Uterus (tissue), 4 donors: ENCODE measurements around the gene ANO6. TPM values are rescaled to one million over a fixed set of nuclear protein-coding genes. Genes with fewer than 3 reads are reported as not detected.
A peak's percentile ranks its signal among the peaks of the same experiment; 100 is the strongest.

Experiments
- DNase-seq, 2 donors: peaks; one replicate each; pipeline ENCODE4 v3.0.0-alpha.2; 2019 to 2020
- H3K27ac ChIP-seq, 2 donors: fragments of 200-600 bp; sonication (generic); 1 replicate in 1 of 2; 2 replicates in 1 of 2; pipeline ENCODE4 v1.5.1; 2016 to 2018
- H3K27me3 ChIP-seq, 2 donors: fragments of 200-600 bp; sonication (generic); one replicate each; pipeline ENCODE4 v1.5.1; 2018 to 2019; ENCODE audit warnings: control low read depth in 1 of 2
- H3K36me3 ChIP-seq, 2 donors: fragments of 200-600 bp; sonication (generic); one replicate each; pipeline ENCODE4 v1.5.1; 2019; ENCODE audit warnings: control low read depth in 1 of 2
- H3K4me1 ChIP-seq, 2 donors: fragments of 200-600 bp; sonication (generic); one replicate each; pipeline ENCODE4 v1.5.1; 2018 to 2019; ENCODE audit warnings: control low read depth in 1 of 2
- H3K4me3 ChIP-seq, 2 donors: fragments of 200-600 bp; sonication (generic); 1 replicate in 1 of 2; 2 replicates in 1 of 2; pipeline ENCODE4 v1.5.1; 2018 to 2019; ENCODE audit warnings: mild to moderate bottlenecking in 1 of 2
- H3K9me3 ChIP-seq, 2 donors: fragments of 200-600 bp; sonication (generic); one replicate each; pipeline ENCODE4 v1.5.1; 2019; ENCODE audit warnings: control low read depth in 1 of 2
- CTCF ChIP-seq, 4 experiments: fragments of 200-600 bp in 2 of 4; fragments of 450-650 bp in 2 of 4; sonication (generic) in 2 of 4; IDR thresholded peaks; one replicate each; pipeline ENCODE4 v1.5.1; 2016 to 2019; ENCODE audit warnings: antibody characterized with exemption in 4 of 4, mild to moderate bottlenecking in 2 of 4, moderate library complexity in 1 of 4
- POLR2A ChIP-seq, 2 donors: fragments of 450-650 bp; IDR thresholded peaks; one replicate each; pipeline ENCODE4 v1.6.1; 2016; ENCODE audit warnings: antibody characterized with exemption in 2 of 2, mild to moderate bottlenecking in 1 of 2, moderate library complexity in 1 of 2
- intact Hi-C: fragments of 100-400 bp; cut with DNase I; formaldehyde crosslinking; loops from one replicate; pipeline ENCODE4 v1.15.1; 2023; ENCODE audit warnings: low total_unique reads
- total RNA-seq, 4 donors: library from RNA; depleted of rRNA in 3 of 4; stranded (reverse); fragments of >200 nt in 3 of 4; gene quantifications; one replicate each; pipeline versions ENCODE4 v1.1.0 to v1.2.4, GENCODE V29; 2014 to 2023
- donor health status: DM: yes; HTN: yes; CAD: no.

The ANO6 gene
- total RNA-seq, 4 donors from 2014 or later: 53.8 to 125 (median 75.9) TPM

- intact Hi-C loops: no loop called here
- no peak for TF ChIP-seq CTCF (IDR thresholded peaks at IDR 0.05)
- no peak for TF ChIP-seq POLR2A (IDR thresholded peaks at IDR 0.05)
- Histone ChIP-seq H3K4me3 (no peak overlapping the region), H3K4me1 (peaks cover 0 to 4% of the 10 kb centered on the region in 2 donors), H3K27ac (no peak overlapping the region), H3K9me3 (no peaks in the 10 kb centered on the region), H3K36me3 (no peaks in the 10 kb centered on the region), H3K27me3 (no peaks in the 10 kb centered on the region)
- no peak for DNase-seq
These were observed 185.1 kb downstream of the ANO6 start for GRCh38 chr12:45400991-45401390.

- no peaks in the 10 kb centered on the region for H3K27me3 ChIP-seq
- H3K36me3 ChIP-seq: no peaks in the 10 kb centered on the region
- no peaks in the 10 kb centered on the region for H3K9me3 ChIP-seq
- H3K27ac ChIP-seq: peak overlapping the region in 1 of 2 donors; percentile 38
- DNase-seq: no peak
- H3K4me3 ChIP-seq: no peak overlapping the region
- peaks cover 0 to 4% of the 10 kb centered on the region in 2 donors for H3K4me1 ChIP-seq
- TF ChIP-seq POLR2A (IDR thresholded peaks at IDR 0.05) (no peak), CTCF (IDR thresholded peaks at IDR 0.05) (no peak)
- intact Hi-C loops: no loop called here
These were observed 186.4 kb downstream of the ANO6 start for GRCh38 chr12:45402288-45402687.

- H3K9me3 ChIP-seq: no peaks in the 10 kb centered on the region
- intact Hi-C loops: no loop called here
- peak; percentile 35 to 50 for DNase-seq
- H3K4me3 ChIP-seq: no peak overlapping the region
- peaks cover 0 to 4% of the 10 kb centered on the region in 2 donors for H3K4me1 ChIP-seq
- TF ChIP-seq POLR2A (IDR thresholded peaks at IDR 0.05) (no peak), CTCF (IDR thresholded peaks at IDR 0.05) (no peak)
- peak overlapping the region in 1 of 2 donors; percentile 13 for H3K27ac ChIP-seq
- no peaks in the 10 kb centered on the region for H3K36me3 ChIP-seq
- no peaks in the 10 kb centered on the region for H3K27me3 ChIP-seq
These were observed 191.3 kb downstream of the ANO6 start for GRCh38 chr12:45406988-45407850.

GRCh38 chr12:45407981-45408728 is 192.3 kb downstream of the ANO6 start:
- Histone ChIP-seq H3K36me3 (no peaks in the 10 kb centered on the region), H3K27ac (peak overlapping the region; percentile 16 to 59)

More at GRCh38 chr12:45407981-45408728, 192.3 kb downstream of the ANO6 start:
- no peak for DNase-seq
- intact Hi-C loops: no loop called here
- TF ChIP-seq CTCF (IDR thresholded peaks at IDR 0.05) (no peak), POLR2A (IDR thresholded peaks at IDR 0.05) (no peak)
- H3K27me3 ChIP-seq: no peaks in the 10 kb centered on the region
- H3K4me3 ChIP-seq: no peak overlapping the region
- peaks cover 0 to 4% of the 10 kb centered on the region in 2 donors for H3K4me1 ChIP-seq
- no peaks in the 10 kb centered on the region for H3K9me3 ChIP-seq
